ENCODE data around the gene ARL6IP4. TPM values are rescaled to one million over a fixed set of nuclear protein-coding genes. Genes with fewer than 3 reads are reported as not detected.

The ARL6IP4 gene
- total RNA-seq (2022): 171 TPM in 2 replicates
- percentile 43 among the genes with signal in this experiment for Bru-seq, nascent RNA
- BruChase-seq, experiment 1, labeled RNA remaining after a 6-hour chase: percentile 30 among the genes with signal in this experiment
- BruChase-seq, experiment 2, labeled RNA remaining after a 2-hour chase: percentile 46 among the genes with signal in this experiment
- long read RNA-seq, transcript ARL6IP4-201 (6 exons, 1,644 nt): minor isoform, 19 of 295 reads
- long read RNA-seq, transcript ARL6IP4-220 (6 exons, 1,591 nt): major isoform, 63 of 295 reads
- long read RNA-seq, transcript ARL6IP4-208 (6 exons, 796 nt): minor isoform, 13 of 295 reads
- long read RNA-seq, transcript ARL6IP4-210 (6 exons, 1,491 nt): minor isoform, 44 of 295 reads
- long read RNA-seq, partial matches to known transcripts: 29 of 295 reads
- long read RNA-seq, other reads (novel, unspliced or antisense): 114 of 295 reads

DNA sequence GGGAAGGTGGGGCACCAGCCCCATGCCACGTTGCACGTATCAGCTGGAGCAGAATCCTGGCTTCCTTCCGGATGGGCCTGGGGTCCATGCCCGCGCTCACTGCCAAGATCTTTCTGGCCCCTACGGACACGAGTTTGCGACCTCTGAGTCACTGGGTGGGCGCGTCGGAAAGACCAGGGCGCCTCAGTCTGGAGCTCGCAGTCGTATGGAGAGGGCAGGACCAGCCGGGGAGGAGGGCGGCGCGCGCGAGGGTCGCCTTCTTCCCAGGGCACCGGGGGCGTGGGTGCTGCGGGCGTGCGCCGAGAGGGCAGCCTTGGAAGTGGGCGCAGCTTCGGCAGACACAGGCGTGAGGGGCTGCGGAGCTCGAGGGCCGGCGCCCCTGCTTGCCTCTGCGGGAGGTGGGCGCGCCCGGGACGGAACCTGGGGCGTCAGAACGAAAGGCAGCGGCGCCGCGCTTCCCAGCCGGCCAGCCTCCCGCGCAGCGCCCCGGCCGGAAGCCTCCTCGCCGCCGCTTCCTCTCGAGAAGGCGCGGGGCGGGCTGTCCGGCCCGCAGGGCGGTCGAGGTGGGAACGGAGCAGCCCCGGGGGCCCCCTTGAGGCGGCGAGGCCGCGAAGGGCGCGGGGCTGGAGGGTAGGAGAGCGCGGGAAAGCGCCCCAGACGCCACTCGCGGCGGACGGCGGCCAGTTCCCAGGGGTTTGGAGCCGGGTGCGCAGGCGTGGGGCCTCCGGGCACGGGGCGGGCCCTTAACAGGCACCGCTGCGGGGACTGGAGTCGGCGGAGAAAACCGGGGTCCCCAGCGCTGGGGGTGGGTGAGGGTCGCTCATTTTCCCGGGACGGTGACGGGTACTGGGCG lies at the start of gene ARL6IP4:
Gene ARL6IP4 (plus strand): TSS at position 499 of the 853 bp plus-strand sequence. CDS start 459 bp downstream, outside the sequence.
- TF ChIP-seq, protein P1, sequence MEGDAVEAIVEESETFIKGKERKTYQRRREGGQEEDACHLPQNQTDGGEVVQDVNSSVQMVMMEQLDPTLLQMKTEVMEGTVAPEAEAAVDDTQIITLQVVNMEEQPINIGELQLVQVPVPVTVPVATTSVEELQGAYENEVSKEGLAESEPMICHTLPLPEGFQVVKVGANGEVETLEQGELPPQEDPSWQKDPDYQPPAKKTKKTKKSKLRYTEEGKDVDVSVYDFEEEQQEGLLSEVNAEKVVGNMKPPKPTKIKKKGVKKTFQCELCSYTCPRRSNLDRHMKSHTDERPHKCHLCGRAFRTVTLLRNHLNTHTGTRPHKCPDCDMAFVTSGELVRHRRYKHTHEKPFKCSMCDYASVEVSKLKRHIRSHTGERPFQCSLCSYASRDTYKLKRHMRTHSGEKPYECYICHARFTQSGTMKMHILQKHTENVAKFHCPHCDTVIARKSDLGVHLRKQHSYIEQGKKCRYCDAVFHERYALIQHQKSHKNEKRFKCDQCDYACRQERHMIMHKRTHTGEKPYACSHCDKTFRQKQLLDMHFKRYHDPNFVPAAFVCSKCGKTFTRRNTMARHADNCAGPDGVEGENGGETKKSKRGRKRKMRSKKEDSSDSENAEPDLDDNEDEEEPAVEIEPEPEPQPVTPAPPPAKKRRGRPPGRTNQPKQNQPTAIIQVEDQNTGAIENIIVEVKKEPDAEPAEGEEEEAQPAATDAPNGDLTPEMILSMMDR (IDR thresholded peaks at IDR 0.05; ENCODE audit: unreplicated experiment): no peak
- intact Hi-C loops (cut with micrococcal nuclease; ENCODE audit: unreplicated experiment): no loop called here
- peak within 1 kb of the TSS; percentile 90 for H3K4me3 Mint-ChIP-seq (ENCODE audit: low read depth, unreplicated experiment)
- peak; percentile 74 for DNase-seq
- H3K27ac Mint-ChIP-seq (ENCODE audit: unreplicated experiment): peak within 1 kb of the TSS; percentile 73
- H3K4me1 Mint-ChIP-seq (ENCODE audit: low read depth, unreplicated experiment): peaks cover 8% of the 10 kb centered on the region
- peaks cover 73% of the 10 kb centered on the region for H3K36me3 Mint-ChIP-seq (ENCODE audit: insufficient read depth, unreplicated experiment)
- CTCF ChIA-PET: interaction anchor here (0.6 kb wide), 2 partner anchors 19 to 44 kb away, joined by 3 read pairs; no protein-coding TSS in a partner anchor
- no peaks in the 10 kb centered on the region for H3K9me3 Mint-ChIP-seq (ENCODE audit: low read depth, unreplicated experiment)
- BruUV-seq (replicated peaks): no TSS peak
- H3K27me3 Mint-ChIP-seq (ENCODE audit: unreplicated experiment): no peaks in the 10 kb centered on the region

DNA sequence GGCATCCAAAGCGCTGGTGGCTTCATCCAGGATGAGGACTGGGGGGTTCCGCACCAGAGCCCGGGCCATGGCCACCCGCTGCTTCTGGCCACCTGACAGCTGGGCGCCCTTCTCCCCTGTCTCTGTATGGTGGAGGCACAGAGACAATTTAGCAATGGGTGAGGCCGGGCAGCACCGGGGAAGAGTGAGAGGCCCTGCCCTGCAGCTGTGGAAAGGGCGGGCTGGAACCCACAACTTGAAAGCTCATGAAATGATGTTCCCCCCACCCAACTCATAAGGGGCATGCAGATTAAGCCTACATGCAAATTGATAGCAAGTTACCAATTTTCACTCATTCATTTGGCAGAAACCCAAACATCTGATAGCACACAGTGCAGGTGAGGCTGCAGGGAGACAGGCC lies 48.3 kb upstream of the ARL6IP4 start:
- no peak overlapping the region for H3K27ac Mint-ChIP-seq (ENCODE audit: unreplicated experiment)
- CTCF ChIA-PET: interaction anchor here (0.6 kb wide), 1 partner anchor 19 kb away, joined by 6 read pairs; no protein-coding TSS in a partner anchor
- H3K9me3 Mint-ChIP-seq (ENCODE audit: low read depth, unreplicated experiment): no peaks in the 10 kb centered on the region
- no peak for DNase-seq
- H3K36me3 Mint-ChIP-seq (ENCODE audit: insufficient read depth, unreplicated experiment): peaks cover 6% of the 10 kb centered on the region
- H3K4me1 Mint-ChIP-seq (ENCODE audit: low read depth, unreplicated experiment): no peaks in the 10 kb centered on the region
- TF ChIP-seq, protein P1 (IDR thresholded peaks at IDR 0.05; ENCODE audit: unreplicated experiment): no peak
- no peaks in the 10 kb centered on the region for H3K27me3 Mint-ChIP-seq (ENCODE audit: unreplicated experiment)
- intact Hi-C loops (cut with micrococcal nuclease; ENCODE audit: unreplicated experiment): no loop called here
- no peak overlapping the region for H3K4me3 Mint-ChIP-seq (ENCODE audit: low read depth, unreplicated experiment)
- no TSS peak for BruUV-seq (replicated peaks)

DNA sequence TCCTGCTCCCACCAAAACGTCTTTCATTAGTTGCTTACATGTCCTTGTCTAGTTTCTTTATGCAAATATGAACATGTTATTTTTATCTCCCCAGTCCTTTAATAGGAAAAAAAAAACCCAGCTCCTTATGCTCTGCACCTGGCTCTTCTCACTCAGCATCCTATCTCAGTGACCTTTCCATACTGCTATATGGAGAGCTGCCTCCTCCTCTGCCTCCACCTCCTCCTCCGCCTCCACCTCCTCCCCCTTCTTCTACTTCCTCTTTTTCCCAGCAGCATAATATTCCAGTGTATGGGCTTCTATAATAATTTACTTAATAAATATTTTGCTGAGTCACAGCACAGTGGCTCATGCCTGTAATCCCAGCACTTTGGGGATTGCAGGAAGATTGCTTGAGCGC lies 45.8 kb upstream of the ARL6IP4 start:
- intact Hi-C loops (cut with micrococcal nuclease; ENCODE audit: unreplicated experiment): no loop called here
- DNase-seq: no peak
- BruUV-seq (replicated peaks): no TSS peak
- peaks cover 8% of the 10 kb centered on the region for H3K4me1 Mint-ChIP-seq (ENCODE audit: low read depth, unreplicated experiment)
- no peaks in the 10 kb centered on the region for H3K9me3 Mint-ChIP-seq (ENCODE audit: low read depth, unreplicated experiment)
- no peak overlapping the region for H3K27ac Mint-ChIP-seq (ENCODE audit: unreplicated experiment)
- H3K27me3 Mint-ChIP-seq (ENCODE audit: unreplicated experiment): no peaks in the 10 kb centered on the region
- no peak overlapping the region for H3K4me3 Mint-ChIP-seq (ENCODE audit: low read depth, unreplicated experiment)
- peaks cover 10% of the 10 kb centered on the region for H3K36me3 Mint-ChIP-seq (ENCODE audit: insufficient read depth, unreplicated experiment)
- CTCF ChIA-PET: no interaction called here
- TF ChIP-seq, protein P1 (IDR thresholded peaks at IDR 0.05; ENCODE audit: unreplicated experiment): no peak

DNA sequence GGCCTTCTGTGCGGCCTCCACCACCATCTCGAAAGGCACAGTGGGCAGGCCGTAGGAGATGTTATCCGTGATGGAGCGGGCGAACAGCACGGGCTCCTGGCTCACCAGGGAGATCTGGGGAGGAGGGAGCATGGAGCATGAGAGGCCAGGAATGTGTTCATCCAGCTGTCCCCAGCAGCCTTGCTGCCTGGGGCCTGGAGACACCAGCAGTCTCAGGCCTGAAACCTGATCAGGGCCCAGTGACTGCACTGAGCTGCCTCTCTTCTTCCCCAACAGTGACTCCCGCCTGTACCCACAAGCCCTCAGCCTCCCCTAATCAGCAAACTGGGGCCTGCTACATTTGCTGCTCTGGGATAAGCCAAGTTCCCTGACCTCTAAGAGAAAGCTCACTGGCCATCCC lies 45.2 kb upstream of the ARL6IP4 start:
- intact Hi-C loops (cut with micrococcal nuclease; ENCODE audit: unreplicated experiment): no loop called here
- H3K27me3 Mint-ChIP-seq (ENCODE audit: unreplicated experiment): no peaks in the 10 kb centered on the region
- no peak overlapping the region for H3K27ac Mint-ChIP-seq (ENCODE audit: unreplicated experiment)
- no peak for DNase-seq
- CTCF ChIA-PET: interaction anchor here (1.1 kb wide), 1 partner anchor 9 kb away, joined by 3 read pairs; no protein-coding TSS in a partner anchor
- H3K36me3 Mint-ChIP-seq (ENCODE audit: insufficient read depth, unreplicated experiment): peaks cover 12% of the 10 kb centered on the region
- TF ChIP-seq, protein P1 (IDR thresholded peaks at IDR 0.05; ENCODE audit: unreplicated experiment): no peak
- peaks cover 8% of the 10 kb centered on the region for H3K4me1 Mint-ChIP-seq (ENCODE audit: low read depth, unreplicated experiment)
- no TSS peak for BruUV-seq (replicated peaks)
- no peak overlapping the region for H3K4me3 Mint-ChIP-seq (ENCODE audit: low read depth, unreplicated experiment)
- H3K9me3 Mint-ChIP-seq (ENCODE audit: low read depth, unreplicated experiment): no peaks in the 10 kb centered on the region
